ENCODE data around the gene ETNK1. TPM values are rescaled to one million over a fixed set of nuclear protein-coding genes. Genes with fewer than 3 reads are reported as not detected.

The ETNK1 gene
- total and polyA plus RNA-seq, 7 donors: 18.6 to 49.5 (median 28.8) TPM

DNA sequence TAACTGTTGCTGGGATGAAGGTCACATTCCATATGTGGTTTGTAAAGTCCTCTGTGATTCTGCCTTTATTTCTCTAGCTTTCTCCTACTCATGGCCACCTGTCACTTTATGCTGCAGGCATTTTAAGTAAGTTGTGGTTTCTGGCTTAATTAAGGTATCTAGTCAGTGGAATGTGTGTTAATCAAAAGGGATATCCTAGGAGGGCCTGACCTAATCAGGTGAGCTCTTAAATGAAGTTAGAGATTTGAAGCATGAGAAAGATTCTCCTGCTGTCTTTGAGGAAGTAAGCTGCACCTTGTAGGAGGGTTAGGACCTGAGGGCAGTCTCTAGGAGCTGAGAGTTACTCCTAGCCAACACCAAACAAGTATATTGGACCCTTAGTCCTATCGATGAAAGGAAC, 90.3 kb downstream of the ETNK1 start:
- no peaks in the 10 kb centered on the region for H3K27me3 ChIP-seq
- H3K4me1 ChIP-seq: no peaks in the 10 kb centered on the region
- TF ChIP-seq, protein P1, sequence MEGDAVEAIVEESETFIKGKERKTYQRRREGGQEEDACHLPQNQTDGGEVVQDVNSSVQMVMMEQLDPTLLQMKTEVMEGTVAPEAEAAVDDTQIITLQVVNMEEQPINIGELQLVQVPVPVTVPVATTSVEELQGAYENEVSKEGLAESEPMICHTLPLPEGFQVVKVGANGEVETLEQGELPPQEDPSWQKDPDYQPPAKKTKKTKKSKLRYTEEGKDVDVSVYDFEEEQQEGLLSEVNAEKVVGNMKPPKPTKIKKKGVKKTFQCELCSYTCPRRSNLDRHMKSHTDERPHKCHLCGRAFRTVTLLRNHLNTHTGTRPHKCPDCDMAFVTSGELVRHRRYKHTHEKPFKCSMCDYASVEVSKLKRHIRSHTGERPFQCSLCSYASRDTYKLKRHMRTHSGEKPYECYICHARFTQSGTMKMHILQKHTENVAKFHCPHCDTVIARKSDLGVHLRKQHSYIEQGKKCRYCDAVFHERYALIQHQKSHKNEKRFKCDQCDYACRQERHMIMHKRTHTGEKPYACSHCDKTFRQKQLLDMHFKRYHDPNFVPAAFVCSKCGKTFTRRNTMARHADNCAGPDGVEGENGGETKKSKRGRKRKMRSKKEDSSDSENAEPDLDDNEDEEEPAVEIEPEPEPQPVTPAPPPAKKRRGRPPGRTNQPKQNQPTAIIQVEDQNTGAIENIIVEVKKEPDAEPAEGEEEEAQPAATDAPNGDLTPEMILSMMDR (IDR thresholded peaks at IDR 0.05): no peak
- TF ChIP-seq EP300 (IDR thresholded peaks at IDR 0.05) (no peak), POLR2A (IDR thresholded peaks at IDR 0.05) (no peak), POLR2AphosphoS5 (IDR thresholded peaks at IDR 0.05) (no peak)
- intact Hi-C loops (cut with DNase I): no loop called here
- DNase-seq: no peak
- H3K9me3 ChIP-seq: no peaks in the 10 kb centered on the region
- WGBS, 2 donors: 88 to 90% methylated on average over 1 of the region's 1 CpG
- no peak overlapping the region for H3K4me3 ChIP-seq
- H3K36me3 ChIP-seq: no peaks in the 10 kb centered on the region
- no peak overlapping the region for H3K27ac ChIP-seq

DNA sequence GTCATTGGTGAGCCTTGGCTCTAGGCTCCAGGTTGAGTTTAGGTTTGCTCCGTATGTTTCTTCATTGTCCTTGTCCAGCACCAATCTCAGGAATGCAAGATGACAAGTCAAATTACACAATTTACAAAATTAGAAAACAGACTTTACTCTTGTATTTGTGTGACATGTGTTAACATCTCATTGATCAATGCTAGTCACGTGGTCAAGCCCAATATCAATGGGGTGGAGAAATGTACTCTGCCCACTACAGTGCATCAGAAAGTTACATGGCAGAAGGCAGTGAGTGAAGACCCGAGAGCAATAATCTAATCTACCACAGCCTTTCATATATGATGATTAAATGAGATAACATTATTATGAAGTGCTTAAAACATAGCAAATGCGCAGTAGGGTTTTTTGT, 94.8 kb downstream of the ETNK1 start:
- 89 to 91% methylated on average over 4 of the region's 4 CpGs for WGBS, 2 donors
- intact Hi-C loops (cut with DNase I): no loop called here
- no peak for DNase-seq

GRCh38 chr12:22722081-22722480, 97.1 kb downstream of the ETNK1 start:
- intact Hi-C loops (cut with DNase I): no loop called here
- no peak for TF ChIP-seq POLR2AphosphoS5 (IDR thresholded peaks at IDR 0.05)
- TF ChIP-seq, protein P1 (IDR thresholded peaks at IDR 0.05): no peak
- no peak for TF ChIP-seq EP300 (IDR thresholded peaks at IDR 0.05)
- no peak for TF ChIP-seq POLR2A (IDR thresholded peaks at IDR 0.05)
- no peak overlapping the region for H3K4me3 ChIP-seq
- no peaks in the 10 kb centered on the region for H3K27me3 ChIP-seq
- H3K27ac ChIP-seq: no peak overlapping the region
- H3K9me3 ChIP-seq: no peaks in the 10 kb centered on the region
- no peaks in the 10 kb centered on the region for H3K36me3 ChIP-seq
- no peaks in the 10 kb centered on the region for H3K4me1 ChIP-seq
- WGBS, 2 donors: 92 to 94% methylated on average over 2 of the region's 2 CpGs
- no peak for DNase-seq

More for the DNA sequence above, 94.8 kb downstream of the ETNK1 start:
- H3K4me1 ChIP-seq: no peaks in the 10 kb centered on the region
- no peak for TF ChIP-seq POLR2A (IDR thresholded peaks at IDR 0.05)
- no peak for TF ChIP-seq EP300 (IDR thresholded peaks at IDR 0.05)
- TF ChIP-seq POLR2AphosphoS5 (IDR thresholded peaks at IDR 0.05): no peak
- TF ChIP-seq, protein P1 (IDR thresholded peaks at IDR 0.05): no peak
- H3K27ac ChIP-seq: no peak overlapping the region
- no peaks in the 10 kb centered on the region for H3K36me3 ChIP-seq
- H3K9me3 ChIP-seq: no peaks in the 10 kb centered on the region
- no peaks in the 10 kb centered on the region for H3K27me3 ChIP-seq
- no peak overlapping the region for H3K4me3 ChIP-seq

GRCh38 chr12:22722779-22723178, 97.8 kb downstream of the ETNK1 start:
- no peaks in the 10 kb centered on the region for H3K27me3 ChIP-seq
- TF ChIP-seq, protein P1 (IDR thresholded peaks at IDR 0.05): no peak
- TF ChIP-seq EP300 (IDR thresholded peaks at IDR 0.05) (no peak), POLR2AphosphoS5 (IDR thresholded peaks at IDR 0.05) (no peak), POLR2A (IDR thresholded peaks at IDR 0.05) (no peak)
- 94 to 100% methylated on average over 1 of the region's 1 CpG for WGBS, 2 donors

GRCh38 chr12:22728987-22729386, 104.0 kb downstream of the ETNK1 start:
- WGBS, 2 donors: 76 to 87% methylated on average over 2 of the region's 2 CpGs

More at GRCh38 chr12:22722779-22723178, 97.8 kb downstream of the ETNK1 start:
- H3K4me3 ChIP-seq: no peak overlapping the region
- intact Hi-C loops (cut with DNase I): no loop called here
- H3K4me1 ChIP-seq: no peaks in the 10 kb centered on the region
- no peak overlapping the region for H3K27ac ChIP-seq
- H3K36me3 ChIP-seq: no peaks in the 10 kb centered on the region
- no peaks in the 10 kb centered on the region for H3K9me3 ChIP-seq
- no peak for DNase-seq

More at GRCh38 chr12:22728987-22729386, 104.0 kb downstream of the ETNK1 start:
- H3K4me1 ChIP-seq: no peaks in the 10 kb centered on the region
- intact Hi-C loops (cut with DNase I): no loop called here
- H3K27ac ChIP-seq: no peak overlapping the region
- TF ChIP-seq POLR2A (IDR thresholded peaks at IDR 0.05): no peak
- no peaks in the 10 kb centered on the region for H3K9me3 ChIP-seq
- DNase-seq: no peak
- no peak overlapping the region for H3K4me3 ChIP-seq
- no peaks in the 10 kb centered on the region for H3K36me3 ChIP-seq
- no peaks in the 10 kb centered on the region for H3K27me3 ChIP-seq

Data from sigmoid colon (tissue), 7 donors.